Fibroblast of skin of left biceps (primary cell): ENCODE results near the gene TSC22D4.

Experiments used
- DNase-seq, 2 experiments: peaks; one replicate each; pipeline ENCODE4 v3.0.0-alpha.2; 2013; ENCODE audit warnings: low read depth in 2 of 2

TSC22D4 gene

GRCh38 chr7:100492738-100493475 lies 13.9 kb upstream of the TSC22D4 start:
- no peak for DNase-seq

GRCh38 chr7:100491192-100491578 lies 12.2 kb upstream of the TSC22D4 start:
- no peak for DNase-seq

GRCh38 chr7:100490483-100491191 lies 11.6 kb upstream of the TSC22D4 start:
- no peak for DNase-seq

- peak; percentile 87 to 89 for DNase-seq
Measured at GRCh38 chr7:100489824-100490223, 10.8 kb upstream of the TSC22D4 start.

GRCh38 chr7:100489121-100489520 lies 10.1 kb upstream of the TSC22D4 start:
- DNase-seq, result no peak

- no peak for DNase-seq
Measured at GRCh38 chr7:100488333-100489095, 9.5 kb upstream of the TSC22D4 start.

- DNase-seq, result no peak
Measured at GRCh38 chr7:100486753-100487446, 7.9 kb upstream of the TSC22D4 start.

- DNase-seq, result no peak
Measured at GRCh38 chr7:100486111-100486636, 7.2 kb upstream of the TSC22D4 start.

GRCh38 chr7:100485471-100485876 lies 6.5 kb upstream of the TSC22D4 start:
- DNase-seq, result no peak

GRCh38 chr7:100484673-100485045 lies 5.6 kb upstream of the TSC22D4 start:
- DNase-seq, result no peak

GRCh38 chr7:100483722-100484672 lies 5.0 kb upstream of the TSC22D4 start, which contains the start of gene NYAP1:
NYAP1 (plus strand) TSS chr7:100483927; CDS start chr7:100485312, 1,385 bp downstream.
- DNase-seq, result no peak

GRCh38 chr7:100483090-100483721 lies 4.2 kb upstream of the TSC22D4 start:
- DNase-seq, result no peak

- DNase-seq, result no peak
Measured at GRCh38 chr7:100482728-100483089, 3.7 kb upstream of the TSC22D4 start.

- no peak for DNase-seq
Measured at GRCh38 chr7:100481466-100481865, 2.5 kb upstream of the TSC22D4 start.

- DNase-seq, result no peak
Measured at GRCh38 chr7:100477871-100478267, 1.1 kb downstream of the TSC22D4 start.

GRCh38 chr7:100476903-100477870 lies 1.8 kb downstream of the TSC22D4 start:
- DNase-seq, result no peak

- DNase-seq, result no peak
Measured at GRCh38 chr7:100476101-100476780, 2.8 kb downstream of the TSC22D4 start.

GRCh38 chr7:100475549-100475948 lies 3.5 kb downstream of the TSC22D4 start:
- DNase-seq, result no peak
